GM23338 (cell line): ENCODE data around the gene RNF4. TPM values are rescaled to one million over a fixed set of nuclear protein-coding genes. Genes with fewer than 3 reads are reported as not detected.

Experiments
- ATAC-seq: fragments of 200-7000 bp; cut with Tn5 transposase; 3 replicates; pipeline ENCODE4 v1.9.1; 2020
- DNase-seq: peaks from one replicate; pipeline ENCODE4 v3.0.0-alpha.2; 2015; ENCODE audit warnings: low spot score
- H2AFZ ChIP-seq: fragments of 200-600 bp; sonication (generic); 2 replicates; pipeline ENCODE4 v1.8.0; 2016; ENCODE audit warnings: antibody characterized with exemption, mild to moderate bottlenecking, moderate library complexity
- H3F3A ChIP-seq: fragments of 200-600 bp; sonication (generic); replicated peaks from 2 replicates; pipeline ENCODE4 v1.8.0; 2017; ENCODE audit warnings: antibody characterized with exemption, mixed run types, low read depth
- H3K27ac ChIP-seq: fragments of 200-600 bp; sonication (generic); 2 replicates; pipeline ENCODE4 v1.6.1; 2016; ENCODE audit warnings: low read depth
- H3K27me3 ChIP-seq: fragments of 200-600 bp; sonication (generic); 2 replicates; pipeline ENCODE4 v1.8.0; 2016; ENCODE audit warnings: mild to moderate bottlenecking, mixed run types, moderate library complexity; ENCODE audit not compliant: insufficient read depth
- H3K36me3 ChIP-seq: fragments of 200-600 bp; sonication (generic); 2 replicates; pipeline ENCODE4 v1.8.0; 2016; ENCODE audit warnings: mild to moderate bottlenecking; ENCODE audit not compliant: insufficient read depth
- H3K4me1 ChIP-seq: fragments of 200-600 bp; sonication (generic); 2 replicates; pipeline ENCODE4 v1.8.0; 2016; ENCODE audit warnings: mild to moderate bottlenecking, moderate library complexity; ENCODE audit not compliant: insufficient read depth
- H3K4me2 ChIP-seq: fragments of 200-600 bp; sonication (generic); 2 replicates; pipeline ENCODE4 v1.7.1; 2017; ENCODE audit warnings: mixed run types
- H3K4me3 ChIP-seq: fragments of 200-600 bp; sonication (generic); 2 replicates; pipeline ENCODE4 v1.6.1; 2016; ENCODE audit warnings: mixed run types
- H3K79me2 ChIP-seq: fragments of 200-600 bp; sonication (generic); replicated peaks from 2 replicates; pipeline ENCODE4 v1.8.0; 2017; ENCODE audit warnings: mild to moderate bottlenecking; ENCODE audit not compliant: insufficient read depth
- H3K9me2 ChIP-seq: fragments of 200-600 bp; sonication (generic); 2 replicates; pipeline ENCODE4 v1.8.0; 2017; ENCODE audit not compliant: insufficient read depth
- H4K20me1 ChIP-seq: fragments of 200-600 bp; sonication (generic); replicated peaks from 2 replicates; pipeline ENCODE4 v1.8.0; 2017; ENCODE audit warnings: mild to moderate bottlenecking; ENCODE audit not compliant: insufficient read depth
- H3K27ac Mint-ChIP-seq: 2 replicates; pipeline ENCODE4 v1.8.0; 2020; ENCODE audit warnings: inconsistent platforms, mild to moderate bottlenecking, moderate library complexity, mixed read lengths
- H3K27me3 Mint-ChIP-seq: 3 replicates; pipeline ENCODE4 v1.8.0; 2022; ENCODE audit warnings: low read depth, mild to moderate bottlenecking, moderate library complexity, mixed read lengths, inconsistent platforms; ENCODE audit not compliant: insufficient read depth, poor library complexity
- H3K36me3 Mint-ChIP-seq: 3 replicates; pipeline ENCODE4 v1.8.0; 2021; ENCODE audit warnings: low read depth, mild to moderate bottlenecking, inconsistent platforms, moderate library complexity, mixed read lengths
- H3K4me1 Mint-ChIP-seq: 3 replicates; pipeline ENCODE4 v1.8.0; 2020; ENCODE audit warnings: mild to moderate bottlenecking, inconsistent platforms, mixed read lengths
- H3K4me3 Mint-ChIP-seq: 3 replicates; pipeline ENCODE4 v1.8.0; 2021; ENCODE audit warnings: moderate library complexity, mild to moderate bottlenecking, inconsistent platforms, mixed read lengths
- H3K9me3 Mint-ChIP-seq: 3 replicates; pipeline ENCODE4 v1.8.0; 2020; ENCODE audit warnings: moderate library complexity, mild to moderate bottlenecking, inconsistent platforms, mixed read lengths
- CREB1 ChIP-seq: fragments of 250-450 bp; sonication (Bioruptor Pico); IDR thresholded peaks from 2 replicates; pipeline ENCODE4 v1.5.0; 2020; ENCODE audit warnings: low read depth, mild to moderate bottlenecking, moderate library complexity
- CTCF ChIP-seq, 2 experiments: fragments of 200-600 bp in 1 of 2; sonication (generic) in 1 of 2; conservative IDR thresholded peaks; 2 replicates each; pipeline versions ENCODE4 v1.5.1 to v1.6.1; 2016 to 2017; ENCODE audit warnings: antibody characterized with exemption in 2 of 2, low read depth in 2 of 2, mild to moderate bottlenecking in 2 of 2, moderate library complexity in 1 of 2
- EZH2phosphoT487 ChIP-seq: fragments of 200-600 bp; sonication (generic); IDR thresholded peaks from one replicate; pipeline ENCODE4 v1.8.1; 2018; ENCODE audit warnings: antibody characterized with exemption; ENCODE audit not compliant: unreplicated experiment
- NANOG ChIP-seq: IDR thresholded peaks from 2 replicates; pipeline ENCODE4 v1.6.1; 2016; ENCODE audit warnings: antibody characterized with exemption, borderline replicate concordance
- POLR2AphosphoS5 ChIP-seq: IDR thresholded peaks from 2 replicates; pipeline ENCODE4 v1.6.1; 2016; ENCODE audit warnings: antibody characterized with exemption, low read depth
- ZNF462 ChIP-seq: fragments of 250-450 bp; sonication (Bioruptor Pico); IDR thresholded peaks from 2 replicates; pipeline ENCODE4 v1.5.0; 2020; ENCODE audit warnings: mild to moderate bottlenecking, moderate library complexity
- polyA plus RNA-seq: library from polyadenylated mRNA; unstranded; fragments of >200 nt; fragmentation: Nextera tagmentation; extraction: Ambion mirVana; gene quantifications from 2 replicates; pipeline ENCODE4 v1.2.1, GENCODE V29; 2016
- total RNA-seq: library from RNA; depleted of rRNA; stranded (reverse); fragments of >200 nt; shearing (Covaris generic); gene quantifications from 2 replicates; pipeline ENCODE4 v1.2.3, GENCODE V29; 2014

RNF4 gene
- total and polyA plus RNA-seq, 2 experiments from 2014 or later: 47.7 to 77.2 TPM

- ATAC-seq (no peak), DNase-seq (no peak)
- Histone ChIP-seq H2AFZ (no peak overlapping the region), H3K27me3 (no peaks in the 10 kb centered on the region), H3K36me3 (peaks cover 29% of the 10 kb centered on the region), H3K4me3 (no peak overlapping the region), H3K4me2 (no peak overlapping the region), H3K9me2 (no peaks in the 10 kb centered on the region), H3K79me2 (peaks cover 34% of the 10 kb centered on the region), H3F3A (peaks cover 6% of the 10 kb centered on the region; the same call in 1 of the 2 replicates), H3K4me1 (no peaks in the 10 kb centered on the region), H4K20me1 (peaks cover 7% of the 10 kb centered on the region), H3K27ac (no peak overlapping the region)
- H3K4me1 Mint-ChIP-seq: no peaks in the 10 kb centered on the region
- H3K27me3 Mint-ChIP-seq: peaks cover 8% of the 10 kb centered on the region
- TF ChIP-seq NANOG (no peak), CTCF (conservative IDR thresholded peaks at IDR 0.05; ENCODE audit: low read depth in 2 of 2) (no peak), ZNF462 (CRISPR knock-in tag) (no peak), POLR2AphosphoS5 (no peak), CREB1 (CRISPR knock-in tag) (no peak), EZH2phosphoT487 (no peak)
- no peaks in the 10 kb centered on the region for H3K9me3 Mint-ChIP-seq
- peaks cover 79% of the 10 kb centered on the region for H3K36me3 Mint-ChIP-seq
- no peak overlapping the region for H3K4me3 Mint-ChIP-seq
- no peak overlapping the region for H3K27ac Mint-ChIP-seq
Observed at GRCh38 chr4:2510351-2511259, 41.7 kb downstream of the RNF4 start.
